GM19372 (cell line): ENCODE data around the gene BCO2.
"Not testable (repeated sequence)": the region's sequence is repeated elsewhere in the genome, so short reads cannot be mapped to it uniquely, and the experiment has no call there.

Experiments used
- ATAC-seq: cut with Tn5 transposase; IDR thresholded peaks from one replicate; pipeline ENCODE4 v1.9.1; 2021; ENCODE audit warnings: mild to moderate bottlenecking, low read depth, moderate library complexity; ENCODE audit not compliant: unreplicated experiment

The BCO2 gene

GRCh38 chr11:112174789-112175598 is at the start of gene BCO2:
Gene BCO2, plus strand, starts transcription at chr11:112175512. Its CDS starts 90 bp downstream, at chr11:112175602.
- ATAC-seq: peak; percentile 84

GRCh38 chr11:112127056-112127455 is 48.3 kb upstream of the BCO2 start:
- no peak for ATAC-seq

- no peak for ATAC-seq
Observed at GRCh38 chr11:112128483-112129121, 46.7 kb upstream of the BCO2 start.

GRCh38 chr11:112129656-112130055 is 45.7 kb upstream of the BCO2 start:
- ATAC-seq: no peak

GRCh38 chr11:112132737-112133136 is 42.6 kb upstream of the BCO2 start:
- ATAC-seq: no peak

GRCh38 chr11:112134473-112134872 is 40.8 kb upstream of the BCO2 start:
- no peak for ATAC-seq

GRCh38 chr11:112143597-112143996 is 31.7 kb upstream of the BCO2 start:
- no peak for ATAC-seq

GRCh38 chr11:112150517-112150916 is 24.8 kb upstream of the BCO2 start:
- ATAC-seq: no peak

GRCh38 chr11:112156153-112156955 is 19.0 kb upstream of the BCO2 start:
- ATAC-seq: no peak

GRCh38 chr11:112156956-112157766 is 18.2 kb upstream of the BCO2 start:
- ATAC-seq: no peak

GRCh38 chr11:112159098-112160065 is 15.9 kb upstream of the BCO2 start:
- no peak for ATAC-seq

- ATAC-seq: no peak
Observed at GRCh38 chr11:112160091-112160848, 15.0 kb upstream of the BCO2 start.

GRCh38 chr11:112161012-112161411 is 14.3 kb upstream of the BCO2 start:
- ATAC-seq: no peak

- ATAC-seq: not testable (repeated sequence)
Observed at GRCh38 chr11:112162200-112162599, 13.1 kb upstream of the BCO2 start.

- ATAC-seq: no peak
Observed at GRCh38 chr11:112162761-112163546, 12.4 kb upstream of the BCO2 start.

GRCh38 chr11:112163875-112164685 is 11.2 kb upstream of the BCO2 start, which contains the start of gene IL18:
Gene IL18, minus strand, starts transcription at chr11:112164094. Its CDS starts 9,041 bp downstream, at chr11:112155053.
- ATAC-seq: no peak

GRCh38 chr11:112165049-112165448 is 10.3 kb upstream of the BCO2 start:
- no peak for ATAC-seq
